IMR-90 (cell line): ENCODE results near the gene NHSL2. TPM values are rescaled to one million over a fixed set of nuclear protein-coding genes. Genes with fewer than 3 reads are reported as not detected.

Experiments used
- ATAC-seq: fragments of 200-7000 bp; cut with Tn5 transposase; 2 replicates; pipeline ENCODE4 v1.9.1; 2020; ENCODE audit warnings: low read depth, mild to moderate bottlenecking, moderate library complexity
- BruUV-seq: library from RNA; stranded (reverse); fragments of 400-500 nt; replicated peaks from 2 replicates; lab custom pipeline; 2021; lab: Mats Ljungman, UMichigan
- CTCF ChIA-PET: fragments of 300-600 bp; formaldehyde crosslinking; extraction: SDS; loops from one replicate; lab custom pipeline; 2021; ENCODE audit warnings: antibody characterized with exemption; lab: Yijun Ruan, JAX
- POLR2A ChIA-PET: fragments of 300-600 bp; sonication (Branson Sonifier 250); formaldehyde crosslinking; loops from one replicate; lab custom pipeline; 2022; ENCODE audit warnings: antibody characterized with exemption; ENCODE audit not compliant: unreplicated experiment; lab: Charles Lee
- DNase-seq: peaks from one replicate; pipeline ENCODE4 v3.0.0; 2013
- H2AFZ ChIP-seq: replicated peaks from 2 replicates; pipeline ENCODE3; 2013; ENCODE audit warnings: low read length, mild to moderate bottlenecking; ENCODE audit not compliant: poor library complexity
- H2AK5ac ChIP-seq: 2 replicates; pipeline ENCODE4 v1.6.1; 2013; ENCODE audit warnings: low read depth, low read length, inconsistent platforms
- H2AK9ac ChIP-seq: replicated peaks from 2 replicates; pipeline ENCODE3; 2013; ENCODE audit warnings: mild to moderate bottlenecking, low read depth, low read length, moderate library complexity; ENCODE audit not compliant: poor library complexity
- H2BK120ac ChIP-seq: 2 replicates; pipeline ENCODE4 v1.6.1; 2013; ENCODE audit warnings: low read depth, low read length, inconsistent platforms
- H2BK15ac ChIP-seq: 3 replicates; pipeline ENCODE4 v1.6.1; 2013; ENCODE audit warnings: low read depth, low read length, inconsistent platforms
- H2BK20ac ChIP-seq: 2 replicates; pipeline ENCODE4 v1.6.1; 2013; ENCODE audit warnings: low read depth, mild to moderate bottlenecking, inconsistent platforms, low read length, moderate library complexity
- H2BK5ac ChIP-seq: 2 replicates; pipeline ENCODE4 v1.6.1; 2013; ENCODE audit warnings: mild to moderate bottlenecking, low read depth, low read length, inconsistent platforms; ENCODE audit not compliant: poor library complexity, severe bottlenecking
- H3K14ac ChIP-seq: replicated peaks from 2 replicates; pipeline ENCODE4 v1.6.1; 2013; ENCODE audit warnings: low read depth, low read length, inconsistent platforms
- H3K18ac ChIP-seq: 2 replicates; pipeline ENCODE4 v1.6.1; 2013; ENCODE audit warnings: low read depth, low read length, control low read depth
- H3K23ac ChIP-seq: 2 replicates; pipeline ENCODE4 v1.6.1; 2013; ENCODE audit warnings: low read depth, low read length, inconsistent platforms
- H3K27ac ChIP-seq: 2 replicates; pipeline ENCODE4 v1.5.1; 2013; ENCODE audit warnings: mild to moderate bottlenecking, control low read depth, low read length; ENCODE audit not compliant: insufficient read depth
- H3K27me3 ChIP-seq: 2 replicates; pipeline ENCODE4 v1.6.1; 2013; ENCODE audit warnings: low read length; ENCODE audit not compliant: control insufficient read depth, insufficient read depth
- H3K36me3 ChIP-seq: 2 replicates; pipeline ENCODE4 v1.6.1; 2013; ENCODE audit warnings: low read length, mixed read lengths; ENCODE audit not compliant: control insufficient read depth, insufficient read depth
- H3K4ac ChIP-seq: 2 replicates; pipeline ENCODE4 v1.6.1; 2013; ENCODE audit warnings: low read depth, low read length, inconsistent platforms
- H3K4me1 ChIP-seq: 2 replicates; pipeline ENCODE4 v1.6.1; 2013; ENCODE audit warnings: low read length, mixed read lengths; ENCODE audit not compliant: control insufficient read depth, insufficient read depth
- H3K4me2 ChIP-seq: 2 replicates; pipeline ENCODE4 v1.6.1; 2013; ENCODE audit warnings: low read depth, mild to moderate bottlenecking, control low read depth, low read length, moderate library complexity
- H3K4me3 ChIP-seq: 2 replicates; pipeline ENCODE4 v1.5.1; 2013; ENCODE audit warnings: low read depth, mild to moderate bottlenecking, control low read depth, low read length, moderate library complexity; ENCODE audit not compliant: insufficient read depth
- H3K56ac ChIP-seq: 2 replicates; pipeline ENCODE4 v1.6.1; 2013; ENCODE audit warnings: low read length, inconsistent platforms; ENCODE audit not compliant: insufficient read depth; ENCODE audit errors: extremely low read depth
- H3K79me1 ChIP-seq, 2 experiments: 2 replicates each; pipeline ENCODE4 v1.6.1; 2013; ENCODE audit warnings: low read length in 2 of 2, inconsistent platforms in 1 of 2, low read depth in 1 of 2
- H3K9ac ChIP-seq: 2 replicates; pipeline ENCODE4 v1.6.1; 2013; ENCODE audit warnings: low read depth, low read length, control low read depth
- H3K9me1 ChIP-seq: 2 replicates; pipeline ENCODE4 v1.6.1; 2013; ENCODE audit warnings: low read length, inconsistent platforms; ENCODE audit not compliant: insufficient read depth
- H3K9me3 ChIP-seq: 2 replicates; pipeline ENCODE4 v1.6.1; 2013; ENCODE audit warnings: low read length; ENCODE audit not compliant: control insufficient read depth, insufficient read depth
- H4K20me1 ChIP-seq: 2 replicates; pipeline ENCODE4 v1.6.1; 2013; ENCODE audit warnings: low read length, inconsistent platforms; ENCODE audit not compliant: insufficient read depth
- H4K5ac ChIP-seq: 2 replicates; pipeline ENCODE4 v1.6.1; 2013; ENCODE audit warnings: mild to moderate bottlenecking, low read depth, low read length, control low read depth
- H4K8ac ChIP-seq, 2 experiments: 2 replicates each; pipeline ENCODE4 v1.6.1; 2013; ENCODE audit warnings: low read depth in 2 of 2, low read length in 2 of 2, control low read depth in 1 of 2, inconsistent platforms in 1 of 2
- H4K91ac ChIP-seq: 2 replicates; pipeline ENCODE4 v1.6.1; 2013; ENCODE audit warnings: low read depth, low read length, inconsistent platforms; ENCODE audit not compliant: insufficient read depth
- BHLHE40 ChIP-seq: fragments of 150-350 bp; IDR thresholded peaks from 2 replicates; pipeline ENCODE4 v1.6.1; 2016; ENCODE audit warnings: mild to moderate bottlenecking, low read depth, low read length
- CEBPB ChIP-seq: IDR thresholded peaks from 2 replicates; pipeline ENCODE4 v1.6.1; 2012; ENCODE audit warnings: low read depth, low read length, improper control_type of control experiment
- CHD1 ChIP-seq: IDR thresholded peaks from 2 replicates; pipeline ENCODE4 v1.6.1; 2012; ENCODE audit warnings: low read depth, low read length, improper control_type of control experiment
- CTCF ChIP-seq: conservative IDR thresholded peaks from 2 replicates; pipeline ENCODE4 v1.5.1; 2012; ENCODE audit warnings: mild to moderate bottlenecking, low read depth, low read length, improper control_type of control experiment
- FOS ChIP-seq: fragments of 150-350 bp; IDR thresholded peaks from 2 replicates; pipeline ENCODE4 v1.6.1; 2016; ENCODE audit warnings: low read depth, low read length
- MAFK ChIP-seq: IDR thresholded peaks from 2 replicates; pipeline ENCODE4 v1.6.1; 2012; ENCODE audit warnings: low read depth, low read length, improper control_type of control experiment
- MAZ ChIP-seq: IDR thresholded peaks from 2 replicates; pipeline ENCODE4 v1.6.1; 2012; ENCODE audit warnings: low read depth, mild to moderate bottlenecking, low read length, improper control_type of control experiment, moderate library complexity, borderline replicate concordance
- MXI1 ChIP-seq: IDR thresholded peaks from 2 replicates; pipeline ENCODE4 v1.6.1; 2012; ENCODE audit warnings: low read depth, mild to moderate bottlenecking, low read length, moderate library complexity, borderline replicate concordance
- NFE2L2 ChIP-seq: fragments of 150-350 bp; IDR thresholded peaks from 2 replicates; pipeline ENCODE4 v1.6.1; 2016; ENCODE audit warnings: low read depth, mild to moderate bottlenecking, low read length
- POLR2A ChIP-seq: IDR thresholded peaks from 2 replicates; pipeline ENCODE4 v1.6.1; 2012; ENCODE audit warnings: mild to moderate bottlenecking, low read depth, low read length
- RAD21 ChIP-seq: IDR thresholded peaks from 2 replicates; pipeline ENCODE4 v1.6.1; 2012; ENCODE audit warnings: low read length, improper control_type of control experiment
- RCOR1 ChIP-seq: IDR thresholded peaks from 2 replicates; pipeline ENCODE4 v1.6.1; 2012; ENCODE audit warnings: mild to moderate bottlenecking, low read length, improper control_type of control experiment; ENCODE audit not compliant: insufficient replicate concordance
- RFX5 ChIP-seq: IDR thresholded peaks from 2 replicates; pipeline ENCODE4 v1.8.0; 2012; ENCODE audit warnings: low read depth, mild to moderate bottlenecking, low read length, moderate library complexity
- SMC3 ChIP-seq: fragments of 150-350 bp; IDR thresholded peaks from 2 replicates; pipeline ENCODE4 v1.6.1; 2016; ENCODE audit warnings: low read depth, mild to moderate bottlenecking, antibody characterized with exemption, low read length, moderate library complexity
- WGBS, 2 experiments: methylation state at CpG; one replicate each; pipeline versions ENCODE4 v1.1.5 to v1.1.7; 2013; ENCODE audit warnings: missing lambda C conversion rate in 2 of 2; ENCODE audit not compliant: insufficient read length in 1 of 2; ENCODE audit errors: extremely low coverage in 2 of 2; 5-methylcytosine and 5-hydroxymethylcytosine counted together
- dilution Hi-C: fragments of 300-500 bp; cut with HindIII; formaldehyde crosslinking; loops from one replicate; pipeline ENCODE4 v1.14.3; 2018; ENCODE audit warnings: low sequenced_read_pairs; ENCODE audit not compliant: unreplicated experiment
- in situ Hi-C: fragments of 300-500 bp; cut with MboI; formaldehyde crosslinking; loops from 3 replicates; pipeline ENCODE4 v1.14.3; 2019; ENCODE audit warnings: low sequenced_read_pairs, inconsistent platforms, mixed read lengths
- intact Hi-C: fragments of 100-400 bp; cut with micrococcal nuclease; formaldehyde crosslinking; loops from 2 replicates; pipeline ENCODE4 v1.10.0; 2022
- polyA plus RNA-seq, 3 experiments: library from polyadenylated mRNA; depleted of rRNA; stranded (reverse); fragments of >200 nt; gene quantifications; 2 replicates each; pipeline ENCODE4 v1.2.3, GENCODE V29; 2012; ENCODE audit warnings: low replicate concordance in 1 of 3
- total RNA-seq: library from RNA; depleted of rRNA; stranded (reverse); fragments of >200 nt; gene quantifications from 2 replicates; pipeline ENCODE4 v1.2.3, GENCODE V29; 2012
- TF ChIP-seq, protein P1 (sequence below): fragments of 150-350 bp; IDR thresholded peaks from 2 replicates; pipeline ENCODE4 v1.6.1; 2016; ENCODE audit warnings: low read depth, mild to moderate bottlenecking, low read length, moderate library complexity, borderline replicate concordance

Gene NHSL2
- total and polyA plus RNA-seq, 2 of the 4 experiments (the other 2 are of a cell fraction) = 0.72 to 0.75 TPM

- 6% methylated on average over 2 of the region's 5 CpGs; no CpG with 5 or more reads in 1 of the 2 experiments for WGBS, 2 experiments
Measured at GRCh38 chrX:72040506-72040905, 129.9 kb downstream of the NHSL2 start.

More at GRCh38 chrX:72040506-72040905, 129.9 kb downstream of the NHSL2 start:
- H2AFZ ChIP-seq = no peak overlapping the region
- H2AK5ac ChIP-seq = no peak overlapping the region
- no peak overlapping the region for H4K5ac ChIP-seq
- no peak overlapping the region for H2AK9ac ChIP-seq
- H3K9me3 ChIP-seq = peaks cover 4% of the 10 kb centered on the region
- H3K14ac ChIP-seq = no peak overlapping the region
- no peak overlapping the region for H3K9ac ChIP-seq
- H3K4ac ChIP-seq = no peak overlapping the region
- intact Hi-C loops (no loop called here), in situ Hi-C loops (no loop called here), dilution Hi-C loops (no loop called here)
- no peak overlapping the region for H3K27ac ChIP-seq
- H3K4me3 ChIP-seq = no peak overlapping the region
- 0 out of 2 replicates have a peak, but pooled peaks cover 6% of the 10 kb centered on the region for H4K20me1 ChIP-seq
- H3K9me1 ChIP-seq = no peaks in the 10 kb centered on the region
- no peak overlapping the region for H2BK120ac ChIP-seq
- H3K27me3 ChIP-seq = peaks cover 45% of the 10 kb centered on the region
- no peak overlapping the region for H2BK20ac ChIP-seq
- no peaks in the 10 kb centered on the region for H3K79me1 ChIP-seq
- TF ChIP-seq MAZ = no peak
- TF ChIP-seq MAFK = no peak
- TF ChIP-seq CHD1 = no peak
- no peak for TF ChIP-seq SMC3
- no peak for TF ChIP-seq RFX5
- TF ChIP-seq, protein P1, sequence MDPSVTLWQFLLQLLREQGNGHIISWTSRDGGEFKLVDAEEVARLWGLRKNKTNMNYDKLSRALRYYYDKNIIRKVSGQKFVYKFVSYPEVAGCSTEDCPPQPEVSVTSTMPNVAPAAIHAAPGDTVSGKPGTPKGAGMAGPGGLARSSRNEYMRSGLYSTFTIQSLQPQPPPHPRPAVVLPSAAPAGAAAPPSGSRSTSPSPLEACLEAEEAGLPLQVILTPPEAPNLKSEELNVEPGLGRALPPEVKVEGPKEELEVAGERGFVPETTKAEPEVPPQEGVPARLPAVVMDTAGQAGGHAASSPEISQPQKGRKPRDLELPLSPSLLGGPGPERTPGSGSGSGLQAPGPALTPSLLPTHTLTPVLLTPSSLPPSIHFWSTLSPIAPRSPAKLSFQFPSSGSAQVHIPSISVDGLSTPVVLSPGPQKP = no peak
- no peak for TF ChIP-seq NFE2L2
- no peak for TF ChIP-seq FOS
- no peak for TF ChIP-seq CEBPB
- no peak for TF ChIP-seq RCOR1
- TF ChIP-seq MXI1 = no peak
- no peak for TF ChIP-seq RAD21
- TF ChIP-seq CTCF = no peak
- no peak for TF ChIP-seq POLR2A
- no peak for TF ChIP-seq BHLHE40
- CTCF ChIA-PET = no interaction called here
- H3K36me3 ChIP-seq = no peaks in the 10 kb centered on the region
- H3K56ac ChIP-seq = no peak overlapping the region
- BruUV-seq = no TSS peak
- H3K4me2 ChIP-seq = no peak overlapping the region
- H3K18ac ChIP-seq = no peak overlapping the region
- ATAC-seq (no peak), DNase-seq (no peak)
- POLR2A ChIA-PET = no interaction called here
- no peak overlapping the region for H4K91ac ChIP-seq
- H2BK15ac ChIP-seq = no peak overlapping the region
- H2BK5ac ChIP-seq = no peak overlapping the region
- H3K23ac ChIP-seq = no peak overlapping the region
- peaks cover 7% of the 10 kb centered on the region; the same call in 1 of the 2 replicates for H3K4me1 ChIP-seq
- no peak overlapping the region for H4K8ac ChIP-seq
